Hematopoietic multipotent progenitor cell treated with erythropoietin and hydrocortisone succinate and interleukin-3 and kit ligand, for 8 days (in vitro differentiated cells): Measurements from ENCODE around the gene KIAA1217.
"Not testable (repeated sequence)": the region's sequence is repeated elsewhere in the genome, so short reads cannot be mapped to it uniquely, and the experiment has no call there.

Experiments
- DNase-seq: peaks from one replicate; pipeline ENCODE4 v3.0.0-alpha.2; 2015

The KIAA1217 gene

GRCh38 chr10:24303522-24304310 lies 94.8 kb downstream of the KIAA1217 start:
- no peak for DNase-seq

- DNase-seq: no peak
Measured at GRCh38 chr10:24305551-24306506, 96.9 kb downstream of the KIAA1217 start.

GRCh38 chr10:24306507-24306875 lies 97.6 kb downstream of the KIAA1217 start:
- no peak for DNase-seq

DNA sequence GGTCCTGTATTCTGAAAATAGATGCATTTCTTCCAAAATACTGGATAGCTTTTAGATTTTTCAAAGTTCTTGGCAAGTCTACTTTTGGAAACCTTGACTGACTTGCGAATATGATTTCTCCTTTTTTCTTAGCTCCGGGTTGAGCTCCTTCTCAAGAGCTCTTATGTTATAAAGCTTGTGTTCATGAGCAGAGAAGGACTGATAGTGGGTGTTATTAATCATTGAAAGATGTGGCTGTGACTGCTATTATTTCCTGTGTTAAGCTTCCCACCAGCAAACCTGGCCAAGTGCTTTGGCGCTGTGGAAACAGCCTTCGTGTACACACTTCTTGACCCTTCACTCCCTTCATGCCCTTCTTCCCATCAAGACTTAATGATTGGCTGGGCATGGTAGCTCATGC lies 98.2 kb downstream of the KIAA1217 start:
- no peak for DNase-seq

- DNase-seq: no peak
Measured at GRCh38 chr10:24307696-24308485, 99.0 kb downstream of the KIAA1217 start.

DNA sequence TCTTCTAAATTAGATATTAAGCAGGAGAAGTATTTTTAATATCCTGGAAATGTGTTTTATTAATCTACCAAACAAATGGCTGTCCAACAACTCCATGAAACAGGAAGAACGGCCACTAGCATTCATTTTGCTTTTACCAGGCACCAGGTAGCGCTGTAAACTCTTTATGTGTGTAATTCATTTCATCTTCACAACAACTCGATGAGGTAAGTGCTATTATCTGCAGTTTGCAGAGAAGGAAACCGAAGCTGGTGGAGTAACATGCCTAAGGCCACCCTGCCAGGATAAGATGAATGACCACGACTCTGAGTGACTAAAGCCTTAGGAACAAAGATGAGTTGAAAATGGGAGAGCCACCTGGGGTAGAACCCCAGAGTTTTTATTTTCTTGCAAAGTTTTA lies 101.2 kb downstream of the KIAA1217 start:
- no peak for DNase-seq

GRCh38 chr10:24311888-24312287 lies 103.0 kb downstream of the KIAA1217 start:
- DNase-seq: no peak

DNA sequence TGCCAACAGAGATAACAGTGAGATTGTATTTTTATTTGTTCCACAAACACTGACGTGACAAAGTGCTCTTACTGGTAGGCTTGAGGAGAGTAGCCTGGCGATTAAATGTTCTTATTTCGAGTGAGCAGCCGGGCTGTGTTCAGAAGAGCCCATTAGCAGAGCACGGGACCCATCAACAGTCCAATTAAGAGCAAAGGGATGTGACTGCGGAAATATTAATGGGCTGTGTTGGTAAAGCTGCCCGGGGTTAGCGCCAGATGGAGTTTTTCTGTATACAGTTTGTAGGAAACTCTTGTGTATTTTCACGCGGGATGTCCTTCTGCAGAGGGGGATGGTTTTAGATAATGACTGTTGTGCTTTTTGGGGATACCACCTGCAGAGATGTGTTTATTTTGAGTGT lies 104.3 kb downstream of the KIAA1217 start:
- DNase-seq: no peak

- DNase-seq: no peak
Measured at GRCh38 chr10:24315211-24315610, 106.3 kb downstream of the KIAA1217 start.

GRCh38 chr10:24318517-24318916 lies 109.6 kb downstream of the KIAA1217 start:
- no peak for DNase-seq

- DNase-seq: no peak
Measured at GRCh38 chr10:24320373-24320772, 111.4 kb downstream of the KIAA1217 start.

DNA sequence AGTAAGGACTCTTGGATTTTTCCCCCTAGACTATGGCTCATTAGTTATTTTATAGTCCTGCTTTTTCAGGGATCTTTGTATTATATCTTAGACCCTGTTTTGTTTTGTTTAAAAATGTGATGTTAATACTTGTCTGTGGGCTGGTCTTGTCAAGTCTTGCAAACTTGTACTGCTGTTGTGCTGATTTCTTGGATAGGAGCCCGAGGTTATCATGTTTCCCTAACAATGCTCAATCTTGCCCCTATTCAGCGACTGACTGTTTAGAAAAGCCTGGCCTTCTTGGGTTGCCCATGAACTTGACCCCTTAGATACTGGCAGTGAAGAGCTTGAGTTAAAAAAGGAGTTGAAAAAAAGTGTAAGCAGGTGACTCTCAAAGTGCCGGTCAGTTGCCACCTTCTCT lies 115.7 kb downstream of the KIAA1217 start:
- no peak for DNase-seq

- DNase-seq: no peak
Measured at GRCh38 chr10:24331457-24331856, 122.5 kb downstream of the KIAA1217 start.

- no peak for DNase-seq
Measured at GRCh38 chr10:24333736-24334135, 124.8 kb downstream of the KIAA1217 start.

DNA sequence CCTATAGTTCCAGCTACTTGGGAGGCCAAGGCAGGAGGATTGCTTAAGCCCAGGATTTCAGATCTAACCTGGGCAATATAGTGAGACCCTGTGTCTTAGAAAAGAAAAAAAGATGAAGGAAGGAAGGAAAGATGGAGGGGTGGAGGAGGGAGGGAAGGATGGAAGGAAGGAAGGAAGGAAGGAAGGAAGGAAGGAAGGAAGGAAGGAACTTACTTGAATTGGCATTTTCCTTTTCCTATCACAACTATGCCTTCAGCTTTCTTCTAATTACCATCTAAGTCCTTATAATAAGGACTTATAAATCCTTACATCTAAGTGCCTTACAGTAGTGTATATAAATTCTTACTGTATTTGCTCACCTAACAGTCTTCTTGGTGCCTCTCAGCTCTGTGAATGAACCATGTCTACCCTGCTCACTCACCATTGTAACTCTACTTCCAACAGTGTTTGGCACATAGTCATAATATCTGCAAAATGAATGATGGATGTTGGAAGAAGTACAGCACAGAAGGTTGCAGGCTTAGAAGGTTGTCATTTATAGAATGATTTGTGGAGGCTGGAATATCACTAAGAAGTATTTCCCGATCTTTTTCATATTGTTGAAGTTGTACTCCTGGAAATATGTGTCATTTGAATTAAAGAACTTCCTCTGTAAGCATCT lies 125.5 kb downstream of the KIAA1217 start:
- DNase-seq: no peak

GRCh38 chr10:24337723-24338122 lies 128.8 kb downstream of the KIAA1217 start:
- not testable (repeated sequence) for DNase-seq

GRCh38 chr10:24339387-24339786 lies 130.4 kb downstream of the KIAA1217 start:
- DNase-seq: no peak

DNA sequence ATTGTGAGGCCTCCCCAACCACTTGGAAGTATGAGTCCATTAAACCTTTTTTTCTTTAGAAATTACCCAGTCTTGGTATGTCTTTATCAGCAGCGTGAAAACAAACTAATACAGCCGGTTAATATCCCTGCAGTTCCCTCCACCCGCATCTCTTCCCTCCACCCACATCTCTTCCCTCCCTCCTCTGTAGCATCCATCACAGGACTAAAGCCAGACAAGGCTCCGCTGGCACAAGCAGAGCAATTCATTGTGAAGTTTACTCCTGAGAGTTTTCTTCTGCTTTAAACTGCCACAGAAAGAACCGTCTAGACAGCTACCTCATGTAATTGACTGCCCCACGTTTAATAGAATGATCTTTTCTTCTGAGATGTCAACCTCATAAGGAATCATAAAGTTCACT lies 131.5 kb downstream of the KIAA1217 start:
- DNase-seq: no peak

DNA sequence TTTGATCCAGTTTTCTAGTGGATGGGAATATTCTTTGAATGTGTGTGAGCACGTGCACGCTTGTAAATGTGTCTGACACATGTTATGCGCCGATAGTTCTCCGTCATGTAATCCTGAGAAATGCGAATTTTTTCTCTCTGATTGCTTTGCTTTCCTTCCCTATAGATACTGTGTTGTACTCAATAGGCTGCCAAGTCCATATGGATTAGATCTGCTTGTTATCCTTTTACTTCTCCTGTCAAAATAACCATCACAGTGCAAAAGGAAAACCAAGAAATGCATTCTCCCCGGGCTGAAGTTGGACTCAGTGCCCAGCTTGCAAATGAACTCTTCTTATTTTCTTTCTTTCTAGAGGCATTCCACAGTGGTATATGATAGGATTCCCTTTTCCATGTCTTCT lies 131.9 kb downstream of the KIAA1217 start:
- no peak for DNase-seq

- no peak for DNase-seq
Measured at GRCh38 chr10:24341371-24341770, 132.4 kb downstream of the KIAA1217 start.

DNA sequence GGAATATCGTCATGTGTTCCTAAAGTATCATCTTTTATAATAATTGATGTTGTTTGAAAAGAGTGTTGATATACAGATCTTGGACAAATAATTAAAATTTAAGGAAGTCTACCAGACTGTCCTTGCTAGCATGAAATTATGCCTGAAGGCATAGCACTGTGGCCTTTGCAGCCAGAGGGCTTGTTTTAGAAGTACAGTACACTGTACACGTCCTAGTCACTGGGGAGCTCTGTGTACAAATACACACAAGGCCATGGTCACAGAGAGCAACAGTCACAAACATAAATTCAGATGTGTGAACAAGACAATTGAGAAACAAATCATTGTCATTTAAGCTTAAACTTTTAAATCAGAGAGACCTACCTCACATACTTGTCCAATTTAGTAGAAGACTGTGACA lies 133.0 kb downstream of the KIAA1217 start:
- DNase-seq: no peak

- no peak for DNase-seq
Measured at GRCh38 chr10:24343686-24344085, 134.7 kb downstream of the KIAA1217 start.

DNA sequence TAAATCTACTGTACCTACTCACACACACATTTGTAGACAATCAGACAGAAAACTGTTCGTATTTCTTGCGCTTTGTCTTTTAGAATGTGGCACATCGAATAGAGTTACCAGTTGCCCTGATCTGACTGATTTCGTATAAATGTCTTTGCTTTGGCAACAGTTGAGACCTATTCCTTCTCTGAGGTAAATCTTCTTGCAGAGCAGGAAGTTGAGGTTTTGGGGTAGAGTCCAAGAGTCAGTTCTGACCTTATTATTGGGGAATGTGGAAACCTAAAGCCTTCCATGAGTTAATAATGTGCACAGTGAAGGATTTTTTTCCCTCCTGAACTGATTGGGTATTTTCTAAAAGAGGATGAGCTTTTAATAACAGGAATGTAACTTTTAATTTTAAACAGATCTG lies 135.3 kb downstream of the KIAA1217 start:
- no peak for DNase-seq
